ENCODE measurements around the gene PLEK2. TPM values are rescaled to one million over a fixed set of nuclear protein-coding genes. Genes with fewer than 3 reads are reported as not detected.

Gene PLEK2
- total and polyA plus RNA-seq, 2 experiments from 2014 or later = 1.0 to 2.2 TPM

DNA sequence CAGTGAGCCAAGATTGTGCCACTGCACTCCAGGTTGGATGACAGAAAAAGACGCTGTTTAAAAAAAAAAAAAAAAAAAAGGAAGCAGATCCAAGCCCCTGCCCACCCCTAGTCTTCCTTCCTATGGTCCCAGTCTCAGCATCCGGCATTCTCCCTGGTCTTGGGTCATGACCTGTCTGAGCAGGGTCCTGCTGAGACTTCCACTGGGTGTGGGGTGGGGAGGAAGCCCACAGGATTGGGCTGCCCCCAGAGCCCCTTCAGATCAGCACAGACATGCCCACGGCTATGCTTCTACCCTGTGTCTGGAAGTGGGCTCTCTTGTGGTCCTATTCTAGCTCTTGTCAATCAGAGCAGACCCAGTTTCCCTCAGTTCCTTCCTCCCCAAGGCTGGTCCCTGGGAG lies 12.6 kb upstream of the PLEK2 start (continued):
- TF ChIP-seq, protein P1, sequence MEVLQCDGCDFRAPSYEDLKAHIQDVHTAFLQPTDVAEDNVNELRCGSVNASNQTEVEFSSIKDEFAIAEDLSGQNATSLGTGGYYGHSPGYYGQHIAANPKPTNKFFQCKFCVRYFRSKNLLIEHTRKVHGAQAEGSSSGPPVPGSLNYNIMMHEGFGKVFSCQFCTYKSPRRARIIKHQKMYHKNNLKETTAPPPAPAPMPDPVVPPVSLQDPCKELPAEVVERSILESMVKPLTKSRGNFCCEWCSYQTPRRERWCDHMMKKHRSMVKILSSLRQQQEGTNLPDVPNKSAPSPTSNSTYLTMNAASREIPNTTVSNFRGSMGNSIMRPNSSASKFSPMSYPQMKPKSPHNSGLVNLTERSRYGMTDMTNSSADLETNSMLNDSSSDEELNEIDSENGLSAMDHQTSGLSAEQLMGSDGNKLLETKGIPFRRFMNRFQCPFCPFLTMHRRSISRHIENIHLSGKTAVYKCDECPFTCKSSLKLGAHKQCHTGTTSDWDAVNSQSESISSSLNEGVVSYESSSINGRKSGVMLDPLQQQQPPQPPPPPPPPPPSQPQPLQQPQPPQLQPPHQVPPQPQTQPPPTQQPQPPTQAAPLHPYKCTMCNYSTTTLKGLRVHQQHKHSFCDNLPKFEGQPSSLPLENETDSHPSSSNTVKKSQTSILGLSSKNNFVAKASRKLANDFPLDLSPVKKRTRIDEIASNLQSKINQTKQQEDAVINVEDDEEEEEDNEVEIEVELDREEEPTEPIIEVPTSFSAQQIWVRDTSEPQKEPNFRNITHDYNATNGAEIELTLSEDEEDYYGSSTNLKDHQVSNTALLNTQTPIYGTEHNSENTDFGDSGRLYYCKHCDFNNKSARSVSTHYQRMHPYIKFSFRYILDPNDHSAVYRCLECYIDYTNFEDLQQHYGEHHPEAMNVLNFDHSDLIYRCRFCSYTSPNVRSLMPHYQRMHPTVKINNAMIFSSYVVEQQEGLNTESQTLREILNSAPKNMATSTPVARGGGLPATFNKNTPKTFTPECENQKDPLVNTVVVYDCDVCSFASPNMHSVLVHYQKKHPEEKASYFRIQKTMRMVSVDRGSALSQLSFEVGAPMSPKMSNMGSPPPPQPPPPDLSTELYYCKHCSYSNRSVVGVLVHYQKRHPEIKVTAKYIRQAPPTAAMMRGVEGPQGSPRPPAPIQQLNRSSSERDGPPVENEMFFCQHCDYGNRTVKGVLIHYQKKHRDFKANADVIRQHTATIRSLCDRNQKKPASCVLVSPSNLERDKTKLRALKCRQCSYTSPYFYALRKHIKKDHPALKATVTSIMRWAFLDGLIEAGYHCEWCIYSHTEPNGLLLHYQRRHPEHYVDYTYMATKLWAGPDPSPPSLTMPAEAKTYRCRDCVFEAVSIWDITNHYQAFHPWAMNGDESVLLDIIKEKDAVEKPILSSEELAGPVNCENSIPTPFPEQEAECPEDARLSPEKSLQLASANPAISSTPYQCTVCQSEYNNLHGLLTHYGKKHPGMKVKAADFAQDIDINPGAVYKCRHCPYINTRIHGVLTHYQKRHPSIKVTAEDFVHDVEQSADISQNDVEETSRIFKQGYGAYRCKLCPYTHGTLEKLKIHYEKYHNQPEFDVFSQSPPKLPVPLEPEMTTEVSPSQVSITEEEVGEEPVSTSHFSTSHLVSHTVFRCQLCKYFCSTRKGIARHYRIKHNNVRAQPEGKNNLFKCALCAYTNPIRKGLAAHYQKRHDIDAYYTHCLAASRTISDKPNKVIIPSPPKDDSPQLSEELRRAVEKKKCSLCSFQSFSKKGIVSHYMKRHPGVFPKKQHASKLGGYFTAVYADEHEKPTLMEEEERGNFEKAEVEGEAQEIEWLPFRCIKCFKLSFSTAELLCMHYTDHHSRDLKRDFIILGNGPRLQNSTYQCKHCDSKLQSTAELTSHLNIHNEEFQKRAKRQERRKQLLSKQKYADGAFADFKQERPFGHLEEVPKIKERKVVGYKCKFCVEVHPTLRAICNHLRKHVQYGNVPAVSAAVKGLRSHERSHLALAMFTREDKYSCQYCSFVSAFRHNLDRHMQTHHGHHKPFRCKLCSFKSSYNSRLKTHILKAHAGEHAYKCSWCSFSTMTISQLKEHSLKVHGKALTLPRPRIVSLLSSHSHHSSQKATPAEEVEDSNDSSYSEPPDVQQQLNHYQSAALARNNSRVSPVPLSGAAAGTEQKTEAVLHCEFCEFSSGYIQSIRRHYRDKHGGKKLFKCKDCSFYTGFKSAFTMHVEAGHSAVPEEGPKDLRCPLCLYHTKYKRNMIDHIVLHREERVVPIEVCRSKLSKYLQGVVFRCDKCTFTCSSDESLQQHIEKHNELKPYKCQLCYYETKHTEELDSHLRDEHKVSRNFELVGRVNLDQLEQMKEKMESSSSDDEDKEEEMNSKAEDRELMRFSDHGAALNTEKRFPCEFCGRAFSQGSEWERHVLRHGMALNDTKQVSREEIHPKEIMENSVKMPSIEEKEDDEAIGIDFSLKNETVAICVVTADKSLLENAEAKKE (CRISPR knock-in tag; IDR thresholded peaks at IDR 0.05) = no peak

GRCh38 chr14:67423424-67423823 lies 11.5 kb upstream of the PLEK2 start:
- Histone ChIP-seq H4K20me1 (replicated peaks; ENCODE audit: insufficient read depth) (no peaks in the 10 kb centered on the region), H3K36me3 (ENCODE audit: insufficient read depth) (no peaks in the 10 kb centered on the region), H3F3A (replicated peaks; ENCODE audit: low read depth) (no peaks in the 10 kb centered on the region), H3K4me2 (no peak overlapping the region), H3K9me2 (ENCODE audit: insufficient read depth) (no peaks in the 10 kb centered on the region), H3K79me2 (replicated peaks; ENCODE audit: insufficient read depth) (no peaks in the 10 kb centered on the region), H2AFZ (no peak overlapping the region), H3K4me1 (ENCODE audit: insufficient read depth) (peaks cover 4% of the 10 kb centered on the region; the same call in 1 of the 2 replicates), H3K27ac (ENCODE audit: low read depth) (no peak overlapping the region), H3K4me3 (no peak overlapping the region), H3K27me3 (ENCODE audit: insufficient read depth) (no peaks in the 10 kb centered on the region)
- no peak overlapping the region for H3K27ac Mint-ChIP-seq
- H3K9me3 Mint-ChIP-seq = no peaks in the 10 kb centered on the region
- no peak overlapping the region for H3K4me3 Mint-ChIP-seq
- H3K4me1 Mint-ChIP-seq = peaks cover 7% of the 10 kb centered on the region; the same call in 2 of the 3 replicates
- peaks cover 2% of the 10 kb centered on the region for H3K27me3 Mint-ChIP-seq (ENCODE audit: insufficient read depth, low read depth, poor library complexity)
- DNase-seq (ENCODE audit: low spot score) (no peak), ATAC-seq (no peak)
- no peaks in the 10 kb centered on the region for H3K36me3 Mint-ChIP-seq (ENCODE audit: low read depth)
- no peak for TF ChIP-seq EZH2phosphoT487 (IDR thresholded peaks at IDR 0.05; ENCODE audit: unreplicated experiment)
- no peak for TF ChIP-seq POLR2AphosphoS5 (IDR thresholded peaks at IDR 0.05; ENCODE audit: low read depth)
- no peak for TF ChIP-seq NANOG (IDR thresholded peaks at IDR 0.05; ENCODE audit: borderline replicate concordance)
- TF ChIP-seq ZNF331 (CRISPR knock-in tag; IDR thresholded peaks at IDR 0.05; ENCODE audit: low read depth) = no peak
- no peak for TF ChIP-seq CREB1 (CRISPR knock-in tag; IDR thresholded peaks at IDR 0.05; ENCODE audit: low read depth)
- no peak for TF ChIP-seq EZH2 (IDR thresholded peaks at IDR 0.05; ENCODE audit: low read depth, unreplicated experiment)
- TF ChIP-seq, protein P2, sequence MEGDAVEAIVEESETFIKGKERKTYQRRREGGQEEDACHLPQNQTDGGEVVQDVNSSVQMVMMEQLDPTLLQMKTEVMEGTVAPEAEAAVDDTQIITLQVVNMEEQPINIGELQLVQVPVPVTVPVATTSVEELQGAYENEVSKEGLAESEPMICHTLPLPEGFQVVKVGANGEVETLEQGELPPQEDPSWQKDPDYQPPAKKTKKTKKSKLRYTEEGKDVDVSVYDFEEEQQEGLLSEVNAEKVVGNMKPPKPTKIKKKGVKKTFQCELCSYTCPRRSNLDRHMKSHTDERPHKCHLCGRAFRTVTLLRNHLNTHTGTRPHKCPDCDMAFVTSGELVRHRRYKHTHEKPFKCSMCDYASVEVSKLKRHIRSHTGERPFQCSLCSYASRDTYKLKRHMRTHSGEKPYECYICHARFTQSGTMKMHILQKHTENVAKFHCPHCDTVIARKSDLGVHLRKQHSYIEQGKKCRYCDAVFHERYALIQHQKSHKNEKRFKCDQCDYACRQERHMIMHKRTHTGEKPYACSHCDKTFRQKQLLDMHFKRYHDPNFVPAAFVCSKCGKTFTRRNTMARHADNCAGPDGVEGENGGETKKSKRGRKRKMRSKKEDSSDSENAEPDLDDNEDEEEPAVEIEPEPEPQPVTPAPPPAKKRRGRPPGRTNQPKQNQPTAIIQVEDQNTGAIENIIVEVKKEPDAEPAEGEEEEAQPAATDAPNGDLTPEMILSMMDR (conservative IDR thresholded peaks at IDR 0.05; ENCODE audit: low read depth in 2 of 2) = no peak
- TF ChIP-seq JUNB (IDR thresholded peaks at IDR 0.05; ENCODE audit: unreplicated experiment) = no peak
- no peak for TF ChIP-seq ZNF114 (CRISPR knock-in tag; IDR thresholded peaks at IDR 0.05)
- TF ChIP-seq STAT1 (IDR thresholded peaks at IDR 0.05; ENCODE audit: unreplicated experiment) = no peak
- TF ChIP-seq, protein P3, sequence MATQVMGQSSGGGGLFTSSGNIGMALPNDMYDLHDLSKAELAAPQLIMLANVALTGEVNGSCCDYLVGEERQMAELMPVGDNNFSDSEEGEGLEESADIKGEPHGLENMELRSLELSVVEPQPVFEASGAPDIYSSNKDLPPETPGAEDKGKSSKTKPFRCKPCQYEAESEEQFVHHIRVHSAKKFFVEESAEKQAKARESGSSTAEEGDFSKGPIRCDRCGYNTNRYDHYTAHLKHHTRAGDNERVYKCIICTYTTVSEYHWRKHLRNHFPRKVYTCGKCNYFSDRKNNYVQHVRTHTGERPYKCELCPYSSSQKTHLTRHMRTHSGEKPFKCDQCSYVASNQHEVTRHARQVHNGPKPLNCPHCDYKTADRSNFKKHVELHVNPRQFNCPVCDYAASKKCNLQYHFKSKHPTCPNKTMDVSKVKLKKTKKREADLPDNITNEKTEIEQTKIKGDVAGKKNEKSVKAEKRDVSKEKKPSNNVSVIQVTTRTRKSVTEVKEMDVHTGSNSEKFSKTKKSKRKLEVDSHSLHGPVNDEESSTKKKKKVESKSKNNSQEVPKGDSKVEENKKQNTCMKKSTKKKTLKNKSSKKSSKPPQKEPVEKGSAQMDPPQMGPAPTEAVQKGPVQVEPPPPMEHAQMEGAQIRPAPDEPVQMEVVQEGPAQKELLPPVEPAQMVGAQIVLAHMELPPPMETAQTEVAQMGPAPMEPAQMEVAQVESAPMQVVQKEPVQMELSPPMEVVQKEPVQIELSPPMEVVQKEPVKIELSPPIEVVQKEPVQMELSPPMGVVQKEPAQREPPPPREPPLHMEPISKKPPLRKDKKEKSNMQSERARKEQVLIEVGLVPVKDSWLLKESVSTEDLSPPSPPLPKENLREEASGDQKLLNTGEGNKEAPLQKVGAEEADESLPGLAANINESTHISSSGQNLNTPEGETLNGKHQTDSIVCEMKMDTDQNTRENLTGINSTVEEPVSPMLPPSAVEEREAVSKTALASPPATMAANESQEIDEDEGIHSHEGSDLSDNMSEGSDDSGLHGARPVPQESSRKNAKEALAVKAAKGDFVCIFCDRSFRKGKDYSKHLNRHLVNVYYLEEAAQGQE (IDR thresholded peaks at IDR 0.05; ENCODE audit: unreplicated experiment) = no peak
